Measurements from ENCODE around the gene PSMB9. TPM values are rescaled to one million over a fixed set of nuclear protein-coding genes. Genes with fewer than 3 reads are reported as not detected.

PSMB9 gene
- total RNA-seq, 1 experiment from 2014 or later, result 106 TPM

Other genes starting within 250 kb of the PSMB9 start
- gene HLA-DQA1, start 216.8 kb upstream of the PSMB9 start, total RNA-seq (2014; rRNA removed; shearing (Covaris generic); ENCODE audit: low replicate concordance), result not detected in 2 replicates
- gene HLA-DQB1, start 187.5 kb upstream of the PSMB9 start, total RNA-seq (2014; rRNA removed; shearing (Covaris generic); ENCODE audit: low replicate concordance), result not detected in 2 replicates
- not detected in 2 replicates for gene HLA-DQA2, start 112.8 kb upstream of the PSMB9 start, total RNA-seq (2014; rRNA removed; shearing (Covaris generic); ENCODE audit: low replicate concordance)
- gene HLA-DQB2, start 90.7 kb upstream of the PSMB9 start, total RNA-seq (2014; rRNA removed; shearing (Covaris generic); ENCODE audit: low replicate concordance), result not detected in 2 replicates
- 1.8 and 8.2 TPM in 2 replicates for gene HLA-DOB, start 37.2 kb upstream of the PSMB9 start, total RNA-seq (2014; rRNA removed; shearing (Covaris generic); ENCODE audit: low replicate concordance)
- 87.2 and 112 TPM in 2 replicates for gene TAP2, start 15.5 kb upstream of the PSMB9 start, total RNA-seq (2014; rRNA removed; shearing (Covaris generic); ENCODE audit: low replicate concordance)
- 164 and 166 TPM in 2 replicates for gene PSMB8, start 10.1 kb upstream of the PSMB9 start, total RNA-seq (2014; rRNA removed; shearing (Covaris generic); ENCODE audit: low replicate concordance)
- gene TAP1, start 488 bp upstream of the PSMB9 start, total RNA-seq (2014; rRNA removed; shearing (Covaris generic); ENCODE audit: low replicate concordance), result 84.9 and 115 TPM in 2 replicates
- 0.76 and 0.79 TPM in 2 replicates for gene HLA-DMB, start 86.8 kb downstream of the PSMB9 start, total RNA-seq (2014; rRNA removed; shearing (Covaris generic); ENCODE audit: low replicate concordance)
- gene HLA-DMA, start 98.9 kb downstream of the PSMB9 start, total RNA-seq (2014; rRNA removed; shearing (Covaris generic); ENCODE audit: low replicate concordance), result 16.8 and 18.9 TPM in 2 replicates
- 207 and 281 TPM in 2 replicates for gene BRD2, start 114.4 kb downstream of the PSMB9 start, total RNA-seq (2014; rRNA removed; shearing (Covaris generic); ENCODE audit: low replicate concordance)
- not detected in 2 replicates for gene HLA-DOA, start 155.4 kb downstream of the PSMB9 start, total RNA-seq (2014; rRNA removed; shearing (Covaris generic); ENCODE audit: low replicate concordance)
- gene HLA-DPA1, start 219.5 kb downstream of the PSMB9 start, total RNA-seq (2014; rRNA removed; shearing (Covaris generic); ENCODE audit: low replicate concordance), result 0.59 and 2.5 TPM in 2 replicates
- 9.2 and 54.4 TPM in 2 replicates for gene HLA-DPB1, start 221.8 kb downstream of the PSMB9 start, total RNA-seq (2014; rRNA removed; shearing (Covaris generic); ENCODE audit: low replicate concordance)